Transverse colon (tissue), 4 donors: ENCODE data around the gene DLGAP1. TPM values are rescaled to one million over a fixed set of nuclear protein-coding genes. Genes with fewer than 3 reads are reported as not detected.

ENCODE experiments used
- DNase-seq: peaks from one replicate; pipeline ENCODE4 v3.0.0-alpha.2; 2019
- H3K27ac ChIP-seq, 4 donors: fragments of 200-600 bp; sonication (generic); 2 replicates each; pipeline ENCODE4 v1.5.1; 2016 to 2018; ENCODE audit warnings: inconsistent platforms in 4 of 4
- H3K27me3 ChIP-seq: fragments of 200-600 bp; sonication (generic); 2 replicates; pipeline ENCODE4 v1.5.1; 2017; ENCODE audit warnings: inconsistent platforms
- H3K36me3 ChIP-seq, 4 donors: fragments of 200-600 bp; sonication (generic); 2 replicates each; pipeline ENCODE4 v1.5.1; 2017 to 2019; ENCODE audit warnings: inconsistent platforms in 4 of 4
- H3K4me1 ChIP-seq, 4 donors: fragments of 200-600 bp; sonication (generic); 2 replicates each; pipeline ENCODE4 v1.5.1; 2017 to 2020; ENCODE audit warnings: inconsistent platforms in 4 of 4
- H3K4me3 ChIP-seq, 4 donors: fragments of 200-600 bp; sonication (generic); 1 replicate in 1 of 4; 2 replicates in 3 of 4; pipeline versions ENCODE4 v1.5.1 to v1.6.1; 2017 to 2019; ENCODE audit warnings: inconsistent platforms in 4 of 4
- H3K9me3 ChIP-seq, 2 donors: fragments of 200-600 bp; sonication (generic); 2 replicates each; pipeline ENCODE4 v1.5.1; 2017 to 2019; ENCODE audit warnings: inconsistent platforms in 2 of 2
- CTCF ChIP-seq, 5 experiments: fragments of 200-600 bp in 3 of 5; fragments of 450-650 bp in 2 of 5; sonication (generic) in 3 of 5; IDR thresholded peaks; 1 replicate in 2 of 5; 2 replicates in 3 of 5; pipeline ENCODE4 v1.5.1; 2016 to 2017; ENCODE audit warnings: antibody characterized with exemption in 5 of 5, inconsistent platforms in 3 of 5, mild to moderate bottlenecking in 2 of 5, moderate library complexity in 1 of 5
- EP300 ChIP-seq: sonication (generic); formaldehyde crosslinking; IDR thresholded peaks from one replicate; pipeline ENCODE4 v1.6.1; 2017; ENCODE audit warnings: antibody characterized with exemption, low read depth
- POLR2A ChIP-seq: fragments of 450-650 bp; IDR thresholded peaks from one replicate; pipeline ENCODE4 v1.6.1; 2016; ENCODE audit warnings: antibody characterized with exemption, mild to moderate bottlenecking, moderate library complexity
- POLR2AphosphoS5 ChIP-seq, 3 donors: sonication (generic); formaldehyde crosslinking; IDR thresholded peaks; one replicate each; pipeline ENCODE4 v1.6.1; 2016; ENCODE audit warnings: antibody characterized with exemption in 3 of 3
- WGBS, 2 donors: methylation state at CpG; one replicate each; pipeline ENCODE4 v1.1.5; 2018; ENCODE audit warnings: low coverage in 1 of 2; 5-methylcytosine and 5-hydroxymethylcytosine counted together
- in situ Hi-C, 4 donors: fragments of 200-750 bp; cut with MboI; loops; one replicate each; pipeline versions ENCODE4 v1.15.0 to v1.15.1; 2017; ENCODE audit warnings: low sequenced_read_pairs in 3 of 4, low pct_ligation_motif_present in 1 of 4, low pct_unique_long_range_greater_than_20kb in 1 of 4
- intact Hi-C: fragments of 100-400 bp; cut with DNase I; formaldehyde crosslinking; loops from one replicate; pipeline ENCODE4 v1.15.1; 2023; ENCODE audit warnings: low total_unique reads
- total RNA-seq, 4 donors: library from RNA; depleted of rRNA; stranded (reverse); fragments of >200 nt; gene quantifications; one replicate each; pipeline ENCODE4 v1.1.0, GENCODE V29; 2016

Gene DLGAP1
- total RNA-seq, 4 donors from 2014 or later = 2.7 to 7.2 (median 3.3) TPM

GRCh38 chr18:4063545-4063944 is 391.6 kb downstream of the DLGAP1 start:
- H3K36me3 ChIP-seq = no peaks in the 10 kb centered on the region
- H3K4me3 ChIP-seq = no peak overlapping the region
- no peak overlapping the region for H3K27ac ChIP-seq
- in situ Hi-C loops (no loop called here), intact Hi-C loops (loop anchor here (5.0 kb wide), 1 partner anchor 1004 kb away; no protein-coding TSS in a partner anchor)
- DNase-seq = no peak
- no peaks in the 10 kb centered on the region for H3K4me1 ChIP-seq
- no peaks in the 10 kb centered on the region for H3K27me3 ChIP-seq
- TF ChIP-seq POLR2AphosphoS5 (IDR thresholded peaks at IDR 0.05) (no peak), POLR2A (no peak), EP300 (no peak), CTCF (IDR thresholded peaks at IDR 0.05) (no peak)
- peaks cover 8 to 11% of the 10 kb centered on the region in 2 donors for H3K9me3 ChIP-seq

GRCh38 chr18:4060427-4061281 is 394.5 kb downstream of the DLGAP1 start:
- intact Hi-C loops = loop anchor here (5.0 kb wide), 1 partner anchor 1007 kb away; no protein-coding TSS in a partner anchor
- 56 to 68% methylated on average over 5 of the region's 5 CpGs for WGBS, 2 donors

GRCh38 chr18:4058179-4058578 is 396.9 kb downstream of the DLGAP1 start:
- Histone ChIP-seq H3K4me1 (no peaks in the 10 kb centered on the region), H3K36me3 (no peaks in the 10 kb centered on the region), H3K9me3 (peaks cover 8 to 11% of the 10 kb centered on the region in 2 donors), H3K27me3 (no peaks in the 10 kb centered on the region), H3K4me3 (no peak overlapping the region), H3K27ac (no peak overlapping the region)
- intact Hi-C loops = no loop called here
- no peak for TF ChIP-seq POLR2AphosphoS5 (IDR thresholded peaks at IDR 0.05)
- TF ChIP-seq POLR2A = no peak
- no peak for TF ChIP-seq EP300
- no peak for TF ChIP-seq CTCF (IDR thresholded peaks at IDR 0.05)
- 59 to 60% methylated on average over 1 of the region's 1 CpG for WGBS, 2 donors
- no peak for DNase-seq
- in situ Hi-C loops = no loop called here

More at GRCh38 chr18:4060427-4061281, 394.5 kb downstream of the DLGAP1 start:
- TF ChIP-seq POLR2AphosphoS5 (IDR thresholded peaks at IDR 0.05) (no peak), POLR2A (no peak), EP300 (no peak), CTCF (IDR thresholded peaks at IDR 0.05) (no peak)
- no peaks in the 10 kb centered on the region for H3K4me1 ChIP-seq
- no peak for DNase-seq
- in situ Hi-C loops = no loop called here
- H3K9me3 ChIP-seq = peaks cover 8 to 11% of the 10 kb centered on the region in 2 donors
- no peaks in the 10 kb centered on the region for H3K36me3 ChIP-seq
- no peak overlapping the region for H3K4me3 ChIP-seq
- H3K27me3 ChIP-seq = no peaks in the 10 kb centered on the region
- no peak overlapping the region for H3K27ac ChIP-seq

GRCh38 chr18:4040391-4041092 is 414.6 kb downstream of the DLGAP1 start:
- no peak overlapping the region for H3K4me3 ChIP-seq
- no peak overlapping the region for H3K27ac ChIP-seq
- TF ChIP-seq EP300 = no peak
- no peak for TF ChIP-seq POLR2A
- no peak for DNase-seq
- H3K4me1 ChIP-seq = no peaks in the 10 kb centered on the region
- intact Hi-C loops (no loop called here), in situ Hi-C loops (no loop called here)
- no peaks in the 10 kb centered on the region for H3K27me3 ChIP-seq
- no peaks in the 10 kb centered on the region for H3K9me3 ChIP-seq
- 69 to 71% methylated on average over 2 to 7 of the region's 7 CpGs for WGBS, 2 donors
- H3K36me3 ChIP-seq = no peaks in the 10 kb centered on the region
